GM21423 (cell line): ENCODE results near the gene HMGA1.
"Not testable (repeated sequence)": the region's sequence is repeated elsewhere in the genome, so short reads cannot be mapped to it uniquely, and the experiment has no call there.

Source experiments
- ATAC-seq: cut with Tn5 transposase; IDR thresholded peaks from one replicate; pipeline ENCODE4 v1.9.1; 2021; ENCODE audit warnings: mild to moderate bottlenecking, moderate library complexity; ENCODE audit not compliant: unreplicated experiment

HMGA1 gene

GRCh38 chr6:34259529-34260069 lies 22.9 kb downstream of the HMGA1 start:
- no peak for ATAC-seq

GRCh38 chr6:34260576-34261267 lies 24.0 kb downstream of the HMGA1 start:
- ATAC-seq = no peak

GRCh38 chr6:34263484-34263883 lies 26.8 kb downstream of the HMGA1 start:
- not testable (repeated sequence) for ATAC-seq

- no peak for ATAC-seq
Measured at GRCh38 chr6:34267746-34268145, 31.1 kb downstream of the HMGA1 start.

GRCh38 chr6:34269132-34269531 lies 32.5 kb downstream of the HMGA1 start:
- not testable (repeated sequence) for ATAC-seq

- not testable (repeated sequence) for ATAC-seq
Measured at GRCh38 chr6:34269658-34270341, 33.1 kb downstream of the HMGA1 start.

- ATAC-seq = no peak
Measured at GRCh38 chr6:34272013-34272926, 35.6 kb downstream of the HMGA1 start.

- ATAC-seq = no peak
Measured at GRCh38 chr6:34273242-34273805, 36.7 kb downstream of the HMGA1 start.

GRCh38 chr6:34274129-34274528 lies 37.5 kb downstream of the HMGA1 start:
- ATAC-seq = no peak

GRCh38 chr6:34275128-34275804 lies 38.6 kb downstream of the HMGA1 start:
- ATAC-seq = no peak

GRCh38 chr6:34276191-34276590 lies 39.5 kb downstream of the HMGA1 start:
- ATAC-seq = no peak

- ATAC-seq = no peak
Measured at GRCh38 chr6:34276881-34277762, 40.4 kb downstream of the HMGA1 start.

- no peak for ATAC-seq
Measured at GRCh38 chr6:34277763-34278112, 41.1 kb downstream of the HMGA1 start.

GRCh38 chr6:34278833-34279232 lies 42.2 kb downstream of the HMGA1 start:
- ATAC-seq = no peak

- ATAC-seq = no peak
Measured at GRCh38 chr6:34280216-34280615, 43.5 kb downstream of the HMGA1 start.

GRCh38 chr6:34281702-34282334 lies 45.1 kb downstream of the HMGA1 start:
- ATAC-seq = no peak

- no peak for ATAC-seq
Measured at GRCh38 chr6:34284563-34285447, 48.1 kb downstream of the HMGA1 start.
